CD1c-positive myeloid dendritic cell (primary cell): ENCODE results near the gene SLC30A2.
A peak's percentile ranks its signal among the peaks of the same experiment; 100 is the strongest.

Experiments
- DNase-seq: peaks from one replicate; pipeline ENCODE4 v3.0.0-alpha.2; 2016; ENCODE audit errors: extremely low spot score

The SLC30A2 gene

DNA sequence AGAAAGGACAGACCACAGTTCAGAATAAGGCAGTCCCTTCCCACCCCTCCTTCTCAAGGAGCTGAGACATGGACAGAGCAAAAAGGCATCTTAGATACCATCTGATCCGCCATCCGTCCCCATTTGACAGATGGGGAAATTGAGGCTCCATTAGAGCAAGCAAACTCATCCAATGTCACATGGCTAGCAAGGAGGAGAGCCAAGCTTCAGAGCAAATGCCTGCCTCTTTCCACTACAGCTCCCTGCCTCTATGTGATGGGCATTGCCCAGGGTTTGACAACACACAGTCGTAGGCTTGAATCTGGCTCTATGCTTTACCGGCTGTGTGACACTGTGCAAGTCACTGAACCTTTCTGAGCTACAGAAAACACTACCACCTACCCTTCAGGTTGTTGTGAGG, 3.9 kb downstream of the SLC30A2 start:
- no peak for DNase-seq

DNA sequence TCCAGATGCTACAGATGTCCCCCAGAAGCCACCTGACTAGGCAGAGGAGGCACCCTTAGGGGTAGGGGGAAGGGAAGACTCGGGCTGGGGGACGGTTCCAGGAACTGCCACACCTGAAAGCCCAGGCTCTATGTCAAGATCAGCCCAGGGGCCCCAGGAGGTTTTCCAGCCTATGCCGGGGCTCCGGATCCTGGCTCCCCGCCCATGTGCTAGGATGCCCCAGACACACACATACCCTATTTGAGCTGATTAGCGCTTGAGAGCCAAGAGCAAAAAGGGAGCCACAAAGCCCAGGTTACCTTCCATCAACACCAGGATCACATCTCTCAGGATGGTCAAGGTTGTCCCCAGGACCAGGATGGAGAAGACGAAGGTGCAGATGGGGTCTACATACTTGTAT, 4.5 kb downstream of the SLC30A2 start:
- no peak for DNase-seq

DNA sequence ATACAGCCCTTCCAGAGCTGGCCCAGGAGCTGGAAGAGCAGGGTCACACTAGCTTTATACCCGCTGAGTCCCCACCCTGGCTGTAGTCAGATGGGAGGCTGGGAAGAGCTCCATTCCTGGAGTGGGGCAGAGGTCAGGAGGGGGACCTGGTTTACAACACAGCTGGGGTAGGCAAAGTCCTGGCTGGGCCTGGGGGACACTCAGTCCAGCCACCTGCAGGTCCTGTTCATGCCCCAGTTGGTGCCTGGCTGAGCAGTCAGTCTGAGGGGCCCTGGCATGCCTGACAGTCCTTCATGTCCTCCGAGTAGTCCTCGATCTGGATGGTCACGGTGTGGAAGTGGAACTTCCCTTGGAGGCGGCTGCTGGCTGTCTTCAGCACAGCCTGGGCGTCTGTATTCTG, 7.0 kb downstream of the SLC30A2 start:
- no peak for DNase-seq

DNA sequence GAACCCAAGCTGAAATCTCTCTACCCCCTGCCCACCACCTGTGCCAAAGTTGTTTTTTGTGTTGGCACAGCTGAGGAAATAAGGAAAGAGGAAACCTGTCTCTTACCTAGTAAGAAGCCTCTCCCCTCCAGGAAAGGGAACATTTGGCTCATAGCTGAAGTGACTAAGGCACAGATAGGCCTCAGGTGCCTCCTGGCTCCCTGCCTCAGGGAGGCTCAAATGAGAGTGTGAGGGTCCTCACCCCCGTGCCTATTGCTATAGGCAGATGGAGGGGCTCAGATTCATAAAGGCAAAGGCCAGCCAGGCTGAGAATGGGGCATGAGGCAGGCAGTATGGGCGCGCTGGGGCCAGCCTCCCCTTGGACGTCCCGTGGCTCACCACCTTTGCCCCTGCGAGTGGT, 7.4 kb downstream of the SLC30A2 start:
- DNase-seq, result no peak

DNA sequence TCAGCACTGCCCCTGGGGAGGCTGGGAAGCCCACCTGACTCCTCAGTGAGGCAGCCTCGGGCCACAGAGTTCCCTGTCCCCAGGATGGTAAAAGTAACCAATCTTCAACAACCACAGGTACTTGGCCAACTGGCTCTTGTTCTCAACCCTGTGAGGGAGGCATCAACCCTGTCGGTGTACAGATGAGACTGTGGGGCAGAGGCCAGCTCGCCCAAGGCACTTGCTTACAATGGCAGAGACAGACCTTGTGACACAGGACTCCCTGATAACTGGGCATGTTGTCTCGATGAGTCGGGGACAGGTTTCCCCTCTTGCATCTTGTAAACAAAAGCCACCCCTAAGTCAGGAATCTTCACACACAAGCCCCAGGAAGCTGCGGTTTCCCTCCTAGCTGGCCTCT, 8.0 kb downstream of the SLC30A2 start:
- DNase-seq, result no peak

DNA sequence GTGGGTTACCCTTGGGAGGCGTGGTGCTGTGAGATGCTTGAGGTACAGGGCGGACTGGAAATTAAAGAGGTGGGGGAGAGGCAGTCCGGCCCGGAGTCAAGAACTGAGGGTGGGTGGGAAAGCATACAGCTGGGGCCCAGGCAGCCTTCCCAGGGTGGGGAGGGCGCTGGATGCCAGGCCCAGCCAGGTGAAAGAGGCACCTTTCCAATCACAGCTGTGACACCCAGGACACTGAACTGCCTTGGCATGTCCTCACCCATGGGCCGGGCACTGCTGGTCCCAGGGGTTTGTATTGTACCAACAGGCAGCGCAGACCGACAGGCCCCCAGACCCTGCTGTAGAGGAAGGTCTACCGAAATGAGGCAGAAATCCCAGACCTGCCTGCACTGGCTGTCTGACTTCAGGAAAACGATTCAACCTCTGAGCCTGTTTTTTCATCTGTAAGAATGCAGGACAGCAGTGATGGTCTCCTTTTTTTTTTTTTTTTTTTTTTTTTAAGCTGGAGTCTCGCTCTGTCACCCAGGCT, 9.1 kb downstream of the SLC30A2 start:
- DNase-seq, result no peak

DNA sequence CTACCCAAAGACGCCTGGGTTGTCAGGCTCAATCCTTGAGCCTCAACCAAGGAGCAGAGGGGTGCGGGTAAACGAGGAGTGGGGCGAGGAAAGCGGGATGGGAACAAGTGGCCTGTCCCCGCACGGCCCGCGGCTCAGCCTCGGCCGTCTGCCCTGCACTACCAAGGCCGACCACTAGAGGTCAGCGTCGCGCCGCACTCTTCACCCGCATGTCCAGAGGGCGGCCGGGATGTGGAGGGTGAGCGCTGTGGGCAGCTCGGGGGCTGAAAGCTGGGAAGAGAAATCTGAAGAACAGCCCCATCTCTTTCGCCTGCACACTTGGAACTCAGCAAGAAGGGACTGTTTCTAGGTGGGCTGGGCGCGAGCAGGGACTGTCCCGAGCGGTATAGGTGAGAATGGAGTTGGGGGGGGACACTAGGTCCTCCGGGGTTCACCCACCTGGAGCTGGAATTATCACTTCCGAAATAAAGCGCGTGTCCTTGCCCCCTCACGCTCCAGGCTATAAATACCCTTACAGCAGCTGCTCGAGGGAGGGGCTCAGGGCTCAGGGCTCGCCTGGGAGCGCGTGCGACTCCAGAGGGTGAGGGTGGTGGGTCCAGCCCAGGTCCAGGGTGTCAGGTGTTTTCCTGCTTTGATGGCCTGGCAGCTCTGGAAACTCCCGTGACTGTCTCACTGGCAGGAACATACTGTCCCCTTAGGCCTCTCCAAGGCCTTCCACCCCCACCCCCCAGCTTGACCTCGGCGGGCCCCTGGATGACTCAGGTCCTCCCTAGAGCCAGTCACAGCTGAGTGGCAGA, 9.8 kb downstream of the SLC30A2 start:
- peak; percentile 85 for DNase-seq

DNA sequence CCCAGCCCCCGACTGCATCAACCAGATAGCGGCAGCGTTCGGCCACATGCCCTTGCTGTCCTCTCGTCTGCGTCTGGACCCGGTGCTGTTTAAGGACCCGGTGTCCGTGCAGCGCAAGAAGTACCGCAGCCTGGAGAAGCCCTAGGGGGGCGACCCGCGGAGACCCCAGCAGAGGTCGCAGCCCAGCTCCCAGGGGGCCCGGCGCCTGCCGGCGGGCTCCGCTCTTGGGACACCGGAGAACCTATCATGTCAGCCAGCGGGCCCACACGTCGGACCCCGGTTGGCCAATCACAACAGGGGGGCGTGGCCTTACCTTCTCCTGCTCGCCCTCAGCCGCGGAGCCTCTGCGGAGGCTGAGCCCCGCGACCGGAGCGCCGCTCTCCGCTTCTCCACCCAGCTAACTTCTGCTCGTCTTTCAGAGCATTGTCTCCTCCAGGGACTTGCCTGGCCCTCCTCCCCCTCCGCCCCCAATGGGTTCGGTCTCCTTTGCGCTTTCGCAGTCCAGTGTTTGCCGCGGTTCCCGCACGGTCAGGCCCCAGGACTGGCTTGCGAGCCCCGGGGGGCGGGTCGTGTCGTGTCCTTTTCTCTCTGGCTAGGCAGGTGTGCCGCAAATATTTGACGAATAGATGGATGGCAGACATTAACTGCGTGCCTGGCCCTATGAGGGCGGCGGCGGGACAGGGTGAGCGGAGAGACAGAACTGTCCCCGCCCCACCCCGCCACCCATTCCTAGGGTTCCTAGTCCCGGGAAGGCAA, 10.5 kb downstream of the SLC30A2 start:
- peak; percentile 95 for DNase-seq

DNA sequence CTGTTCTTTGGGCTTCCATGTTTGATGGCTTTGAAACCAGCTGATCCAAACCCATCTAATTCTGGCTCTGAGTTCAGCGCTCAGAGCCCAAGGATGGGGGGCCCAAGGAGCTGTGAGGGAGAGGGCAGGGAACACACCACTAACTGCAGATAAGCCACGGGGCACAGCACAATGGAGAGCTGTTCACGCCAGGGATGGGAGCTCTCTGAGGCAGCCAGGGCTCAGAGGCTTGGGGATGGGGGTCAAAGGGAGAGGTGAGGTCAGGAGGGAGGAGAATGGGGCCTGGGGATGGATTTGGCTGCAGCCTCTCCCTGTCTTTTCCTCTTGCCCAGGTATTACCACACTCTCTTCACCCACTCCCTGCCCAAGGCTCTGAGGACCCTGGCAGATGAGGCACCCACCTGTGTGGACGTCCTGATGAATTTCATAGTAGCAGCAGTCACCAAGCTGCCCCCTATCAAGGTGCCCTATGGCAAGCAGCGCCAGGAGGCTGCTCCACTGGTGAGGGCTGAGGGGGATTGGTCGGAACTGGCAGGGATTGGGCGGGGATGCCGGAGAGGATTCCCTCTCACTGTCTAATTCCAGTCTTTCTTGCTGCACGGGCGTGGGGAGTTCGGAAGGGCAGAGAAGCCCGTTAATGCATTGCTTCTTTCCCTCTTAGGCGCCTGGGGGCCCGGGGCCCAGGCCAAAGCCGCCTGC, 11.3 kb downstream of the SLC30A2 start:
- no peak for DNase-seq

DNA sequence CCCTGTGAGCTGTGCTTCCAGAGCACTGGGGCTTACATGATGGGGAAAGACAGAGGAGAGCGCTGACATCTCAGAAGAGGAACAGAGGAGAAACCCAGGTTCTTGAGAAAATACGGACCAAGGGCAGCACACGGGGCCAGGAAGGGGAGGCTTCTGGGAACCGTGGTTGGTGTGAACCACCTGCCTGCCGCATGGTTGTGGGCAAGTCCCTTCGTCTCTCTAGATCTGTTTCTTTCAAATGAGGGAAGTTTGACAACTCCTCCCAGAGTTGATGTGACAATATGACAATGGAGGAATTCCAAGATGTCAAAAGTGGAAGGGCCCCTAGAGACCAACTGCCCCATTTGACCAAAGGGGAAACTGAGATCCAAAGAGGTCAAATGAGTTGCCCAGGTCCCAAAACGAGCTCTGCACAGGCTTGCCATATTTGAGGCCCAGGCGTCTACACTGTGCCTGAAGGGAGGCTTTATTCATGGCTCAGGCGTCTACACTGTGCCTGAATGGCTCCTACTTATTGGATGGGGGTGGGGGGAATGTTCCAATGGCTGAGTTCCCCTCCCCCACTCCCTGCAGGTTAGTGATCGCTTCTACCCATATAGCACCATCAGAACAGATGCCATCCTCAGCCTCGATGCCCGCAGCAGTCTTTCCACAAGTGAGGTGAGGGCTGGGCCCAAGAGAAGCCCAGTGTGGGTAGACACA, 13.1 kb downstream of the SLC30A2 start:
- no peak for DNase-seq

DNA sequence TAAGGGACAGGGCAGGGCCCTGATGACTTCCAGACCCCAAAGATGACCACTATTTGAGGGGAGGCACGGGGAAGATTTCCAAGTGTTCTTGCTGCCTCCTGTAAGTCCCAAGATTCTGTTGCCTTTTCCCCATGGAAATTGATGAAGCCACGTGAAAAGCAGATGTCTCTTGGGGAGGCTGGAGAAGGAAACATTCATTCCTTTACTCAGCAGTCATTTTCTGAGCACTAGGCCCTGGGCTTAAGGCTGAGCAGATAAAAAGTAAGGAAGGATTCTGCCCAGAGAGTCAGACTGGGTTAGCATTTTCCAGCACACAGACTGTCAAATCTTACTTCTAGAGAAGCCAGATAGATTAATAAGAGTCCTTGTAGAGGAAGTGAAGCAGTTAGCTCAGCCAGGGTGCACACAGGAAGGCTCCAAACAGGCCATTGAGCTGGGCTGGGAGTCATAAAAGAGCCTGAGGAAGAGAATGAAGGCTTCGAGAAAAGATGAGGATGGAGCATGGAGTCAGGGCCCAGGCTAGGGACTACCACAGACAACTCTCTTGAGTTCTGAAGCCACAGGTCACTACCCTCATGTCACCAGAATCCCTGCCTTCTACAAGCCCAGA, 14.2 kb downstream of the SLC30A2 start:
- no peak for DNase-seq

DNA sequence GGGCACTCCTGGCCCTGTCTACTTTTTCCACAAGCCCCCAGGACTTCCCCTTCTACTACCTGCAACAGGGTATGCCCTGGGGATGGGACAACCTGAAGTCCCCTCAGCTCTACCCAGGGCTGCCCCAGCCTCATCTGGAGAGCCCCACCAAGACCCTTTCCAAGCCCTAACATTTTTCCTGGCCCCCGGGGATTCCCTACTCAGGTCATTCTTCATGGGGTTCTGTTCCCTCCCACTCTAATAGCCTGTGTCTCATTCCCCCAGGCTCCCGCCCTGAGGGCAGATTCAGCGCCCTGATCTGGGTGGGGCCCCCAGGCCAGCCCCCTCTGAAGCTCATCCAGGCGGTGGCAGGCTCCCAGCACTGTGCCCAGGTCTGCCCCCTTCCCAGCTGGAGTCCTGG, 14.7 kb downstream of the SLC30A2 start:
- no peak for DNase-seq

DNA sequence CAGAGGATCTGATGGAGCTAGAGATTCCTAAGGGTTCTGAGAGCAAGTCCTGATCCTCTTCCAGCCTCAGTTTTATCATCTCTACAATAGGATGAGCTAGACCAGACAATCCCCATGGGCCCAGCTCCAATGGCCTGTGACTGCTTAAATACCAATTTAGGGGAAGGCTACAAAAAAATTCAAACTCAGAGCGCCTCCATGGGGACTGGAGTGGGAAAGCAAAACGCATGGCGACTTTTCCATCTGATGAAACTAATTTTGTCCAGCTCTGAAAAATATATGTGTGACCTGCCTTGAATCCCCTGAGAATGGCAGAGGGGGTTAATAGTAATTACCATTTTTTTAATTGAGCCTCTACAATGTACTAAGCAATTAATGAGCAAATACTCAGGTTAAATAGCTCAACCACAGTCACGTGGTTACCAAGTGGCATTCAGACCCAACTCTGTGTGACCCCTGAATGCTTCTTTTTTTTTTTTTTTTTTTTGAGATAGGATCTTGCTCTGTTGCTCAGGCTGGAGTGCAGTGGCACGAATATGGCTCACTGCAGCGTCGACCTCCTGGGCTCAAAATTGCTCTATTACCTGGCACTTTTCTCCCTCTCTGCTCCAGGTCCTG, 15.9 kb downstream of the SLC30A2 start:
- DNase-seq, result no peak

DNA sequence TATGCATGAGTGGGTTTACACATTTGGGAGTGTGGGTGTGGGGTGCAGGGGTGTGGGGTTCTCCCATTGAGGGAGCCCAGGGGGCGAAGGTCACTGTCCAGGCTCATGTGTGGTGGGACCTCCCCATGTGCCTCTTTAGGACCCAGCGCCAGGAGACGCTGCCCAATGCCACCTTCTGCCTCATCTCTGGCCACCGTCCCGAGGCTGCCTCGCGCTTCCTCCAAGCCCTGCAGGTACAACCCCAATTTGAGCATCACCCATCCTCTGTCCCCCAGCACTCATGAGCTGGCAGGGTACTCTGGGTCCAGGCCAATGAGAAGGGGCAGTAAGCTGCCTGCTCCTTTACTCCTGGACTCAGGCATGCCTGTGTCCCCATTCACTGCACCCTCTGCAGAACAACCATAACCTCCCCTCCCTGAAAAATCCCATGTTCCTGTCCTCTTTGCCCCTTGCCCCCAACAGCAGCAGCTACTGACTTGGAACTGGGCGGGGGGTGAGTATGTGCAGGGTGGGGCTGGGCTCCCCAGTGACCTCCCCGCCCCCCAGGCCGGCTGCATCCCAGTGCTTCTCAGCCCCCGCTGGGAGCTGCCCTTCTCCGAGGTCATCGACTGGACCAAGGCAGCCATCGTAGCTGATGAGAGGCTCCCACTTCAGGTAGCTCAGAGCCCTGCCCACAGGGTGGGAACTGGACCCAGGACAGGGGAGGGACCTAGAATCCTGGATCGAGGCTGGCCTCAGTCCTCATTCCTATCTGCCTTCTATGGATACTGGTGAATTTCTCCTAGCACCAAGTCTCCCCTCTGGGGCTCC, 16.7 kb downstream of the SLC30A2 start:
- DNase-seq, result no peak

DNA sequence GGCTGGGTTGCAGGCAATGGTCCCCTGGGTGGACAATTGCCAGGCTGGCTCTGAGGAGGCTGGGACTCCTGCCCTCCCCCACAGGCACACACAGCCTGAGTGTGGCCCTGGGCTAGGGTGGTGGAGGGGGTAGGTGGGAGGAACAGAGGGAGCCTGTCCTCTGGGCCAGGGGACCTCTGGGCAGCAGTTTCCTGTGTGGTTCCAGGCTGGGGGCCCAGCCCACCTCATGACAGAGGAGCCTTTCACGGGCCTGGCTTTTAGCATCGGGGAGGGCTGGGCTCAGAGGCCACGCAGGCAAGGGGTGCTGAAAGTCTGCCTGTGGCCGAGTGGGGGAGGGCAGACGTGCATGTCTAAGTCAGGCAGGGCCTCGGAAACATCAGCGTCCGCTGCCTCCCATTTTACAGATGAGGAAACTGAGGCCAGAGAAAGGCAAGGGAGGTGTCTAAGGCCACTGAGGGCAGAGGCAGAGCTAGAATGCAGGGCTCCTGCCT, 17.4 kb downstream of the SLC30A2 start:
- DNase-seq, result no peak

DNA sequence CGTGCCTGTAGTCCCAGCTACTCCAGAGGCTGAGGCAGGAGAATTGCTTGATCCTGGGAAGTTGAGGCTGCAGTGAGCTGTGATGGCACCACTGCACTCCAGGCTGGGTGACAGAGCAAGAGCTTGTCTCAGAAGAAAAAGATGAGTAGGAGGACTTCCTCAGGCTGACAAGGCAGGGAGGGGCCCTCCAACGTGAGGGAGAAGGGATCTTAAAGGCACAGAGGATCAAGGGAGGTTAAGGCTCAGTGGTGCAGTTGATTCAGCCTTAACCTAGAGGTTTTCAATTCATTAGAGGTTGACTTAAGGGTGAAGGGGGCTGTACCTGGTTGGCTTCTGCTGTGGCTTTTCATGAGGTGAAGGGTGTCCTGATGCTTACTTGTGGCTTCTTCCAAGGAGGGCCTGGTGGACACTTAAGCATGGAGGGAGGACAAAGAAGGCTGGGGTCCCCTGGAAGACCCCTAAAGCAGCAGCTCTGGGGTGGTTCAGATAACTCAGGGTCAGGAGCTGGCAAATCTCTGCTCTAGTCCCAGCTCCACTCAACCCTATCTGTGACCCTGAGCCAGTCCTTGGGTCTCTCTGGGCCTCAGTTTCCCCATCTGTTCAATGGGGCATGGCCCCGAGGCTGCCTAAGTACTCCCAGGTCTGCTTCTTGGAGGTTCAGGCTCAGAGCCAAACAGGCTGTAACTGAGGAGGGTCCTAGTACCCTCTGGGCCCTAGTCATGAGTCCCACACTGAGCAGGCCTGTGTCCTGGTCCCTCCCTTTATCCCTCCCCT, 18.0 kb downstream of the SLC30A2 start:
- peak; percentile 67 for DNase-seq

DNA sequence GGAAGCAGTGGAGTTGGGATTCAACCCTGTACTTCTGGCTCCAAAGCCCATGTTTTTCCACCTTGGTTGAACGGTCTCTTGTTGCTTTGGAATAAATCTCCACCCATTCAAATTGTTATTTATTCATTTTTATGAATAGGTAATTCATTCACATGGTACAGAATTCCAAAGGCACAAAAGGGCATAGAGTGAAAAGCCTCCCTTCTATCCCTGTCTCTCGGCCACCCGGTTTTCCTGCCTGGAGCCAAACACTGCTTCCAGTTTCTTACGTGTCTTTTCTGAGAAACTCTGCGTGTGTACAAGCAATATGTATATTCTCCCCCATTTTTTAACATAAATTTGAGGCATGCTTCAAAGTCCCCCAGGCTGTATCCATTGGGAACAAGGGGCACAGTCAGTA, 20.4 kb downstream of the SLC30A2 start:
- no peak for DNase-seq

DNA sequence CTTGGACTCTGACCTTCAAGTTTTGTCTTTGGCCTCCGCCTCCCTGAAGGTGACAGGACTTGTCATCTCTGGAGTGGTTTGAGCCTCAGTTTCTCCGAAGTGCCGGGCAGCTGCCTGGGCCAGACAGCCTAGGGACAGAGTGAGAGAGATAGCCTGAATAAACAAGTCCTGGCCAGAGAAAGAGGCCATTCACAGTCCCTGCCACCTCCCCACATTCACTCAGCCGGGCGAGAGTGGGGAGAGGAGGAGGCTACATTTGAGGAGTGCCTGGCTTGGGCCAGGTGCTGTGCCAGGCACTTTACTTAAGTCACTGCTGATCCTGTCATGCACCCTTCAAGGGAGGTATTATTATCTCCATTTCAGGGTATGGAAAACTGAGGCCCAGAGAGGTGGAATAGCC, 20.9 kb downstream of the SLC30A2 start:
- DNase-seq, result no peak

DNA sequence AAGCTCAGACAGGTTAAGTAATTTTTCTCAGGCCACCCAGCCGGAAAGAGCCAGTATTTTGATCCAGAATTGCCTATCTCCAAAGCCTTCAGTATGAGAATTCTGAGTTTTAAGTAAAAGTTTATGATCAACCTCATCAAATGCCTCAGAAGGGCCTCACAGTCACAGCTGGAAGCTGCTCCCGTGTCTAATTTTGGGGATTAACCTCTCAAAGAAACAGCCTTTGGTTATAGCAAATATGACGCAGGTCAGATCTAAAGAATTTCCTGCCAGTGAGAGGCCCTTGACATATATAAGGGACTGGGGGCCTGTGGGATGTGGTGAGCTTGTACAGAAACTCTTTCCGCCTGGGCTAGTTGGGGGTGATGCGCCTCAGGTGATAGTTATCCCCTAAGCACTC, 22.1 kb downstream of the SLC30A2 start:
- DNase-seq, result no peak
